Hindlimb muscle (tissue), 1 donor: ENCODE measurements around the gene GSTCD. TPM values are rescaled to one million over a fixed set of nuclear protein-coding genes. Genes with fewer than 3 reads are reported as not detected.
"Not testable (repeated sequence)": the region's sequence is repeated elsewhere in the genome, so short reads cannot be mapped to it uniquely, and the experiment has no call there.

Experiments
- DNase-seq: peaks from one replicate; pipeline ENCODE4 v3.0.0-alpha.2; 2013
- polyA plus RNA-seq: library from polyadenylated mRNA; unstranded; fragments of 120-200 nt; gene quantifications from one replicate; pipeline ENCODE4 v1.2.1, GENCODE V29; 2013; ENCODE audit not compliant: insufficient read length

GSTCD gene
- polyA plus RNA-seq, 1 donor, result 7.5 TPM

DNA sequence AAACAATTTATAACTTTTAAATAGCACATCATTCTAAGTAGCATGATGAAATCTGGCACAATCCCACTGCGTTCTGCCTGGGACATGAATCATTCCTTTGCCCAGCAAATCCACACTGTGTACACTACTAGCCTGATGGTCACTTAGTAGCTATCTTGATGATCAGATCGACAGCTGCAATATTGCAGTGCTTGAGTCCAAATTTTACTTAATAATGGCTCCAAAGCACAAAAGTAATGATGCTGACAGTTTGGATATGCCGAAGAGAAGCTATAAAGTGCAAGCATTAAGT is 100.1 kb downstream of the GSTCD start:
- no peak for DNase-seq

DNA sequence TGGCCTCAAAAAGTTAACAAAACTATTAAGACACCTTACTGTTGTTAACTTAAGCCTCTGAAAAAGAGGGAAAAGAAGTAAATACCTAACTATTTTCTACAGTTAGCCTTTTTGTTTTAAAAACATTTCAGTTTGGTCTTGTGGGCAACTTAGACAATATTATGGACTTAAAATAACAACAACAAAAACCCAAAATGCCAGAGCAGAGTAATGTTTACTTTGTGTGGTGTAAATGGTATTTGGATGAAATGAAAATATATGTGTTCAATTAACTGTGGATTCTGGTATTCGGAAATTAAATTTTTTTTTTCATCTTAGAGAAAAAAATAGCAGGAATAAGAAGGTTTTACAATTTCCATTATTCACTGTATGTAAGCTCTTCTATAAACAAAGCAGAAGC is 107.1 kb downstream of the GSTCD start:
- no peak for DNase-seq

DNA sequence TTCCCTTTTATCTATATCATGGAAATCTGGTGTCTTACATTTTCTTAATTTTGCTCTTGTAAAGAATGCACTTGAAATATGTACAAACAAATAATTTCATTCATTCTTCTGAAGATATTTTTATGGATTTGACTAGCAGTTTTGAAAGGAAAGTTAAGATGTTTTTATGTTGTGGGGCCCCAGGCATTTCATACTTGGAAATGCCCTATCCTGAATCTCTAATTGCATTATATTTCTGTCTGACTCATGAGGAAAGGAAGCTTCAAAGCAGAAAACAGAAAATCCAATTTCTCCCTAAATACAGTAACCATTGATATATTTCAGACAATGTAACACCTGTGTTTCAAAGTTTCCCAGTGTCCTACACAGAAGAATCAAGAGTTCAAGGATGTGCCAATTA is 113.5 kb downstream of the GSTCD start:
- no peak for DNase-seq

DNA sequence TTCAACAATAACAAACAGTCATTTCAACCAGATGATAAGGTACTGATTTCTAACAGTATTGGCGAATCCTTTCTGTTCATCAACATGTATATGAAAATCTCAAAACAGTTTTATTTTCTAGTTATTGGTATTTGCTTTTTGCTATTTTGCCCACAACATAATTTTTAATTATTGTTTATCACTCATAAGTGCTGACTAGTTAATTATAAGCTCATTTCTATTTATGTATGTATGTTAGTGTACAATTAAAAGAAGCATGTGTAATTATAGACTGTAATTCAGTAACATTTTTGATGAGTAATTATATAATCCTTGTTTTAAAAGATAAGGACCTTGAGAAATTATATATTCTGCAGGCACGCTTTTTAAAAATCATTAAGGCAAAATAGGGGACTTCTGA is 119.5 kb downstream of the GSTCD start:
- DNase-seq, result no peak

DNA sequence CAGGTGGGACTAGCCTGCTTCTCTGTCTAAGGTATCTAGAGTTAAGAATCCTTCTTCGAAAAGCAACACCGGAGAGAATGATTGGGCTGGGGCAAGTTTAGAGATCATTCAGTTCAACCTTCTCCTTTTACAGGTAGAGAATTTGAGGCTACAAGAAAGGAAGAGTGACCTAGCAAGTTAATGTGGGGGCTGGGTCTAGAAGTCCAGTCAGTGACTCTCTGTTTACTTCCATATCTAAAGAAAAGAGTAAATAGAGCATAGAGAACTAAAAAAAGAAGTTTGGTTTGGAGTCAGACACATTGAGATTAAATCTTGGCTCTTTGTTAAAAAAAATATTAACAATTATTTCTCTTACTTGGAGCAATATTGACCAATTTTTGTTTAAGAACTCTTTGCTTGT is 122.6 kb downstream of the GSTCD start:
- DNase-seq, result no peak

DNA sequence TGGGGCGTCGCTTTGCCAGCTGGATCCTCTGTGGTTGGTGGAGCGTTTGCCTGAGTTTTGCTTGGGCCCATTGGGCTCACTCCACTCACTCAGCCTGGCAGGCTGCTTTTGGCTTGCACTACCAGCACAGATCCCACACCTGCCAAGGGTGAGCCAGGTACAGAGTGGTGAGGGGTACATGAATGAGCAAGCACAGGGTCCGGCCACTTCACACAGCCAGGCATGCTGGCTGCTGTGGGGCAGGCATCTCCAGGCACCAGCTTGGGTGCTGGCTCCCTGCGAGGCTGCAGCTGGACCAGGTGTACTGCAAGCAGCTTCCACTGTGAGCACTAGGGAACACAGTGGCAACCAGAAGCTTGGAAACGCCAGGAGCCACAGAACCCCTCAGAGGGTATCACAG is 126.6 kb downstream of the GSTCD start:
- no peak for DNase-seq

DNA sequence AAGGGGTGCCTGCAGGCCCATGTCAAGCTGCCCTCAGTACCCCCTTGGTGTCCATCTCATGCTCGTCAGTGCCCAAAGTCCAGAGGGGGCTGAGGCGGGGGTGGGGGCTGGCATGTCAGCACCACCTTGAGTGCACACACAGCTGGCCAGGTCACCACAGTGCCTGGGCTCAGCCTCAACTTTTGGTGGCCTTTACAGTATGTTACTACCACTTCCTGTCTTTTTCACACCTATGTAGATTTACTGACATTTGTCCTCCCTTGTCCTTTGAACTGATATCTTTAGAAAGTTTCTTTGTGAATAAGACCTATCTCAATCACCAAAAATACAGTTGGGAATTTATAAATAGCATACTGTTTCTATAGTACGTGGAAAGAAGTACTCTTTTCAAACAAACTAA is 128.0 kb downstream of the GSTCD start:
- DNase-seq, result no peak

DNA sequence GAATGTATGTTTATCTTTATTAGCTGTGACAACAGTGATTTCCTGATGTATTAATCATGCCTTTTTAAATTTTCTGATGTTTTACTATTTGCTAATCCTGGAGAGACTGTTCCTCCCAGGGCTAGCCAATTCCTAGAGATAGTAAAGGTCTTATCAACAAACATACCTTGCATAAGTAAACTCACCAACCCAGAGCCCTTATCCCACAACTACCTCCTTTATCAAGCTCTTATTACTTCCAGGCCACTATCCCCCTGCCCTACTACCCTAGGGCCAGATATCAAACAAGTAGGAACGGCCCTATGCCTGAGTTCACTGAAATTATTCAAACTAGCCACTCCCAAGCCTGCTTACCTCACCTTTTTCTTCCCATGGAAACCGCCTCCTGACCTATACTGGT is 128.5 kb downstream of the GSTCD start:
- no peak for DNase-seq

DNA sequence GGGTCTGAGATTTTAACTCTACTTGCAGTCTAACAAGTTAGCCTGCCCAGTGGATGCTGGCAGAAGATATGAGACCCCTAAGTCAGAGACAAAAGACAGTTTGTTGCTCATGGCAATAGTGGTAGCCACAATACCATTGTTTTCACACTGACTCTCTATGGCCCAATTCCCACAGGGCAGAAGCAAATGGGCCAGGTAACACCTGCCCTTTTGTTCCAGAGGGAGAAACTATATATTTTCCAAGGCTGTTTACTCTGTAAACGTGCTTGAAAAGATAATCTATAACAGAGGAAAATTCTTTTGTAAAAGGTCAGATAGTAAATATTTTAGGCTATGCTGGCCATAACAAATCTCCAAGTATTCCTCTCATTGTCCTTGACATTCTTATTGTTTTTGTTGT is 129.5 kb downstream of the GSTCD start:
- DNase-seq, result no peak

DNA sequence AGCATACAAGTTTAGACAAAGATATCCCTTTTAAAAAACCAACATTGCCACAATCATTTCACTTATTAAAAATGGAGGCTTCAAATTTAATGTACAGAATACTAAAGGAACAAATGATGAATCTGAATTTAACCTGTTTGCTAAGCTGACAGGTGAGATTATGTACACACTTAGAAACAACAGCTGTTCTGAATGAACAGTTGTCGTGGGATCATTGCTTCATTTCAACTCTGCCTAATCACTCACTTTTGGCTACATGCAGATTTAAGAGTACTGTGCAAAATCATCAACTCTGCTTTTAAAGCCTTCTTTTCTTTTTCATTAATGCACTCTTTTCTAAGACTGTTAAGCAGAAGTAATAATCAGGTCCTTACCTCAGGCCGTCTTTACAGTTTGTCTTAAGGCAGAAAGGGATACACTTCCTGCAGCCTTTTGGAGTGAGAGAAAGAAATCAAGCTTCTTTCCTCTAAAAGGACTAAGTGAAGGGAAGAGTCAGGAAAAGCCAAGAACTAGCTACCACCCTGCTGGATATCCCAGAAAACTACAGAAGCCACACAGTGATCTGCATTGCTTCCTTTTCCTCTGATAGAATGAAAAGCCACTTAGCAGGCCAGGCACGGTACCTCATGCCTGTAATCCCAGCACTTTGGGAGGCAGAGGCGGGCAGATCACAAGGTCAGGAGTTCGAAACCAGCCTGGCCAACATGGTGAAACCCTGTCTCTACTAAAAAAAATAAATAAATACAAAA is 132.0 kb downstream of the GSTCD start:
- DNase-seq, result no peak

DNA sequence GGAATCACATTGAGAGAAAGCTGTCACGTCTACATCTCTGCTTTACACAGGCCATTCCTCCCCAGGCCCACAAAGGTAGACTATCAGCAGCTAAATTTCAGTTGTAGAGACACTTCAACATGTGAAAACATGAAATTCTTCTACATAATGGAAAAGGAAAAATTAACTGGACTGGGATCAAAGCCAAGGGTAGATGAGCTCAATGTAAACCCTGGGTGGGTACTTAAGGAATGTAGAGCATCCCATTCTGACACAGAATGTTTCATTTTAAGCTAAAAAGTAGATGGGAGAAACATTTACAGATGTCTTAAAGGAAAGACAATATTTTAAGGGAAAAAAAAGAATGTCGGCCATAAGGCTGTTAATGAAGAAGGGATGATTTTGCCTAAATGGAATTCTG is 135.4 kb downstream of the GSTCD start:
- no peak for DNase-seq

DNA sequence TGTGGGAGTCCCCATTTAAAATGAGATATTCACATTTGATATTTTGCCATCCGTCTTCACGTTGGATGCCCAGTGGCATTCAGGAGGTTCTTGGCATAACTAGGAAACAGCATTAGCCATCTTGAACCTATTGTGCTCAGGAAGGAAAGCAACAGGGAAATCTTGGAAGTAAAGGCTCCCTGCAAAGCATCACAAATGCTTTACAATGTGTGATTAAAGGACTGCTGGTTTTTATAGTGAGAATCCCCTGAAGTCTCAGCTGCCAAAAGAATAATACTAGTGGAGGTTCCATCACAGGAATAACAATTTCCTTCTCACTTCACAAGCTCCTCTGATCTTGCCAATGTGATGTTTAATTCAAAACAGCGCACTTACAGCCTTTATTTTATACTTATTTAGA is 137.0 kb downstream of the GSTCD start:
- DNase-seq, result no peak

DNA sequence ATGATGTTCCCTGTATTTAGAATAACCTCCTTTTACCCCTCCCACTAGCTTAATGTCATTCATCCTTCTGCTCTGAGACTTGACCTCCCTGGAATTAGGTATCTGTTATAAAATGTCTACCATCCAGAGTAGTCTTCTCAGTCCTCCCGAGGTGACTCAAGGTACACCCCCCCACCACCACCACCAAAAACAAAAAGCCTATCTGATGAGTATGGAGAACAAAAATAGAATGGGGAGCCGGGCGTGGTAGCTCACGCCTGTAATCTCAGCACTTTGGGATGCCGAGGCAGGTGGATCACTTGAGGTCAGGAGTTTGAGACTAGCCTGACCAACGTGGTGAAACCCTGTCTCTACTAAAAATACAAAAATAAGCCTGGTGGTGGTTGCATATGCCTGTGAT is 139.8 kb downstream of the GSTCD start:
- DNase-seq, result not testable (repeated sequence)

DNA sequence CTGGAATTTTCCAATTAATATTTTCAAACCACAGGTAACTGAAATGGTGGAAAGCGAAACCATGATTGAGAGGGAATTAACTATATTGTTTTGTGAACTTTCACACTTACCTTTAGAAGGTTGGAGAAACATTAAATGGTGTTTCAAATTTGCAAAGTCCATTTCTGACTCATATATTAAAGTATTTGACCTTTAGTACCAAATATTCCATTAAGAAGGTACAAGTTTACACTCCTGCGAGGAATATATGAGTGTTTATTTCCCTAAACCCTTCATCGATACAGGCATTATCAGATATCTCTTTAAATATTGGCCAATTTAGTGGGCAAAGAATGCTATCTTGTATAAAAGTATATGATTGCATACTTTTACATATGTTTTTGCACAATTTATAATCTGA is 142.6 kb downstream of the GSTCD start:
- no peak for DNase-seq

DNA sequence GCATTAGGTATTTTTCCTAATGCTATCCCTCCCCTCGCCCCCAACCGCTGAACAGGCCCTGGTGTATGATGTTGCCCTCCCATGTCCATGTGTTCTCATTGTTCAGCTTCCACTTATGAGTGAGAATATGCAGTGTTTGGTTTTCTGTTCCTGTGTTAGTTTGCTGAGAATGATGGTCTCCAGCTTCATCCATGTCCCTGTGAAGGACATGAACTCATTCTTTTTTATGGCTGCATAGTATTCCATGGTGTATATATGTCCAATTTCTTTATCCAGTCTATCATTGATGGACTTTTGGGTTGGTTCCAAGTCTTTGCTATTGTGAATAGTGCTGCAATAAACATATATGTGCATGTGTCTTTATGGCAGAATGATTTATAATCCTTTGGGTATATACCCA is 143.6 kb downstream of the GSTCD start:
- not testable (repeated sequence) for DNase-seq

DNA sequence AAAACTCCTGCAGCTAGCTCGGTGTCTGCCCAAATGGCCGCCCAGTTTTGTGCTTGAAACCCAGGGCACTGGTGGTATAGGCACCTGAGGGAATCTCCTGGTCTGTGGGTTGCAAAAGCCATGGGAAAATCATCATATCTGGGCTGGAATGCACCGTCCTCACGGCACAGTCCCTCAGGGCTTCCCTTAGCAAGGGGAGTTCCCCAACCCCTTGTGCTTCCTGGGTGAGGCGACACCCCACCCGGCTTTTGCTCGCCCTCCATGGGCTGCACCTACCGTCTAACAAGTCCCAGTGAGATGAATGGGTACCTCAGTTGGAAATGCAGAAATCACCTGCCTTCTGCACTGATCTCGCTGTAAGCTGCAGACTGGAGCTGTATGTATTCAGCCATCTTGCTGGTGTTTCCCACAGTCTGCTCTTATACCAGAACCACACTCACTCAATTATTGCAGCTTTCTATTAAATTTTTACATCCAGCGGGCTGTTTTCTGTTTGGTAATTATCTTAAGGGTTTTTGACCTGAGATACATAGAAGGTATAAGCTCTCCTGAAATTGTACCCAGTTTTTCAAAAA is 150.0 kb downstream of the GSTCD start:
- no peak for DNase-seq

DNA sequence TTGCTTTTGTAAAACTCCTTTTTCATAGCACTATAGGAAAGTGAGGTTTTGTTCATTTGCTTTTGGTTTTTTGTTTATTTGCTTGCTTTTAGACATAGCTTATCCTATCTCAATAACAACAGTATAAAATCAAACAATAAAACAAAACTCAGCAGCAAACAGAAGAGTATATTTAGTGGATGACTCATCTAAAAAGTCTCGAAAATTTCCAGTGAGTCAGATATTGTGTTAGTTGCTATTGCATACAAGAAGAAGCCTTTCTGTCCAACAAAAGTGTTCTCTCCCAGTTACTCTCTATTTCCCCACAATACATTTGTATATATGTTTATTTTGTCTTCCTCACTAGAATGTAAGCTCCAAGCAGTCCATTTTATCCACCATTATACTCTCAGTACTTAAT is 150.6 kb downstream of the GSTCD start:
- DNase-seq, result no peak

DNA sequence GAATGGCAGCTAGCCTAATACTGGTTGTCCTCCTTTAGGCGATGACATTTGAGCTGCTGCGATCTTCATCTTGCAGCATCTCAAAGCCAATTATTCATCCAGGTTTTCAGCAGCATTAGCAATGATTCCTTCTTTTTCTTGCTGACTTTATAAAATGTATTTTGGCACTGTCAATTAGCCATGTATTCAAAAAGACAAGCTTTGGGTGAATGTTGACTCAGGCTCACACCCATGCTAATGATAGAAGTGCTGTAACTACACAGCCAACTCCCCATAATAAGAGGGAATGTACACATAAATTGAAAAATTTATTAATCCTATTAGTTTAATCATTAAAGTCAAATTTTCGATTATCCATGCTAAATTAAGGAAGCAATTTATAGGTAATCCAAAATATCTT is 162.4 kb downstream of the GSTCD start:
- no peak for DNase-seq

DNA sequence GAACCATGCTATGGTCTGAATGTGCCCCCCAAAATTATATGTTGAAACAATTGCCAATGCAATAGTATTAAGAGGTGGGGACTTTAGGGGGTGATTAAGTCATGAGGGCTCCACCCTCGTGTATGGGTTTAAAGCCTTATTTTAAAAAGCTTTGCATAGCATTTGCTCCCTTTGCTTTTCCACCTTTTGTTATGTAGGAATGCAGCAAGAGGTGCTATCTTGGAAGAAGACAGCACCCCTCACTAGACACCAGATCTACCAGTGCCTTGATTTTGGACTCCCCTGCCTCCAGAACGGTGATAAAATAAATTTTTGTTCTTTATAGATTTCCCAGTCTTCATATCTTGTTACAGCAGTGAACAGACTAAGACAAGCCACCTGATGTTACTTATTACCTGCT is 163.4 kb downstream of the GSTCD start:
- DNase-seq, result no peak

DNA sequence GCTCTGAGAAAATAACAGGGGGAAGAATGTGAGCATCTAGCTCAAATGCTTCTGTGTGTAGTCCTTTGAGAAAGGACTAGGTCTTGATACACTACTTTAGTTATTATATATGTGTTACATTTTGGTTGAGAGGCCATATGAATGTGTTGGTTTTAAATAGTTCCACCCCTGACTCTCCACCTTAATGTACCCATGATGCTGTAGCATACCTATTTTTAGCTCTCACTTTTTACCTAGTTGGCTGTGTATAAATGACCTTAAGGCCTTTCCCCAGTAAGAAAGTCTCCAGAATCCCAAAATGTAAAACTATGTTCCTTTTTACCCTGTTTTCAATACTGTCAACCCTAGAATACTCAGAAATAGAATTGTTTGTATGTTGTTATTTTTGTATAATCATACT is 166.6 kb downstream of the GSTCD start:
- DNase-seq, result no peak

DNA sequence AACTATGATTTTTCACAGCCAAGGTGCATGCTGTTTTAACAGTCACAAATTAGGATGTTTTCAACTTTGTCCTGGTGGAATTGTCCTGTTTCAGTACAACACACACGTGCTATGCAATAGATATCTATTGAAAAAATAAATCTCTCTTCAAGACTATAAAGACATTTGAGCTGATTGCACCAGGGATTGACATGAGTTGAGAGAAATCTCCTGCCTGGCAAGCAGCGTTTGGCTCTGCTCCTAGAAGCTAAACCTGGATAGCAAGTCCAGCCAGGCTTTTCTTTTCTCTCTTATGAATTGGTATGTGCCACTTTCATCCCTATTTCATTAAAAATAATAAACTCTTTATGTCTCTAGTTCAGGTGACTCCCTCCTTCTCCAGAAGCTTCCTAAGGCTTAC is 170.1 kb downstream of the GSTCD start:
- no peak for DNase-seq

DNA sequence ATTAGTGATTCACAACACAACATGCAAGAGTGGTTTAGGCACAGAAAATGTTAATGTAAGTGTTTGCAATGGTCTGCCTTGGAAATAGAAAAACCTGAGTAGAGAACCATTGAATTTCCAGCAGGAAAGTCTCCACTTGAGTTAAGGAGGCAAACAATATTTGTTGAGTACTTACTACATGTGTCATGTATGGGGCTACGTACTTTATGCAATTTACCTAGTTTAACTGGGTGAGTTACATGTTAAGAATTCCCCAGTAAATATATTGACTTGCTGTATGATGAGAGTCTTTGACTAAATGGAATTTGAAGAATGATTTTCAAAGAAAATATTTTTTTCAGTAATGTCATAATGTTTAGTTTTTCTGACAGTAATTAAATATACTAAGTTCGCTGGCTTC is 178.9 kb downstream of the GSTCD start:
- DNase-seq, result no peak

DNA sequence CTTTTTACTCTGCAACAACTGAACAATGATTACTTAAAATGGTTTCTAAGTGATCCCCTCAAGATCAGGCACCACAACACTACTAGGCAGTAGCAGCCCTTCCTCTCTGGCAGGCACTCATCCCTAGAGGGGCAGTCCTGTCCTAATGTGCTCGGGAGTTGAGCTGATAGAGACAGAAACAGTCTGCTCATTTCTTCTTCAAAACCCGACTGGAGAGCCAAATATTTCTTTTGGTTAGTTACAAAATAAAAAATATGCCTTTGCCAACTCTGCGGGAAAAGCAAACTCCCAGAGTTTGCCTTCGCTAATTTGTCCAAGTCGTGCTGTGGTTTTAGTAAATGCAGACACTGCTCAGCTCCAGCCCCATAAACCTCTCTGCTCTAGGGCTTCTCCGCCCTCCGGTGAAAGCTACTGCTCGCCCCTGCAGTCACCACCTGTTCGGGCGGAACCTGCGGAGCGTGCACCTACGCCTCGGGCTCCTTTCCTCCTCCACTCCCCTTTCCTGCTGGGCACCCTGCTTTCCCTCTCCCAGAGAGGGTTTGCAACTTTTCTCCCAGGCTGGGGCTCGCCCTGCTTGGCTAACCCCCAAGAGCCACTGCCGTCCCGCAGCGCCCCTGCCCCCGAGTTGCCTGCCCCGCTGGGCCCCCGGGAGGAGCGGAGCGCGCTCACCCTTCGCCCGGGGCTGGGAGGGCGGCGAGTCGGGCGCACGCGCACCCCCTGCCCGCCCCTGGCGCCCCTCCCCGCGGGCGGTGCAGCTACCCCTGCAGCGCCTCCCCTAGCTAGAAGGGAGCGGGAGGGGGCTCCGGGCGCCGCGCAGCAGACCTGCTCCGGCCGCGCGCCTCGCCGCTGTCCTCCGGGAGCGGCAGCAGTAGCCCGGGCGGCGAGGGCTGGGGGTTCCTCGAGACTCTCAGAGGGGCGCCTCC is 186.3 kb downstream of the GSTCD start, which contains the start of gene NPNT:
TSS of gene NPNT (plus strand) at position 812 of the 923 bp plus-strand sequence. CDS start 182 bp downstream, outside the sequence.
- DNase-seq, result peak; percentile 19
